ENCODE measurements around the gene CLEC4D. TPM values are rescaled to one million over a fixed set of nuclear protein-coding genes. Genes with fewer than 3 reads are reported as not detected.
A peak's percentile ranks its signal among the peaks of the same experiment; 100 is the strongest.
"Not testable (repeated sequence)": the region's sequence is repeated elsewhere in the genome, so short reads cannot be mapped to it uniquely, and the experiment has no call there.

Gene CLEC4D
- total and polyA plus RNA-seq, 2 donors, result 0.33 to 0.41 TPM

- peak overlapping the region; percentile 21 to 74 for H3K27ac ChIP-seq (ENCODE audit: low read depth in 1 of 2, low read length in 1 of 2)
- no peaks in the 10 kb centered on the region for H3K27me3 ChIP-seq (ENCODE audit: control insufficient read depth in 2 of 2, insufficient read depth in 1 of 2, low read length in 1 of 2)
- H3K4me3 ChIP-seq (ENCODE audit: low read length in 2 of 2), result no peak overlapping the region
- WGBS, result 4% methylated on average over 2 of the region's 2 CpGs
- H3K9me3 ChIP-seq (ENCODE audit: control insufficient read depth in 2 of 2, insufficient read depth in 1 of 2, low read length in 1 of 2), result no peaks in the 10 kb centered on the region
- peak in 8 of 9 donors; percentile 44 to 91 (median 68) for DNase-seq (ENCODE audit: low read depth in 6 of 9, low spot score in 9 of 9)
- H3K36me3 ChIP-seq (ENCODE audit: control insufficient read depth in 2 of 2, insufficient read depth in 2 of 2, low read length in 1 of 2), result no peaks in the 10 kb centered on the region
- H3K4me1 ChIP-seq (ENCODE audit: control insufficient read depth in 2 of 2, insufficient read depth in 2 of 2, low read length in 2 of 2), result peaks cover 0 to 6% of the 10 kb centered on the region in 2 donors
These were observed 20.2 kb upstream of the CLEC4D start for GRCh38 chr12:8493084-8493483.

DNA sequence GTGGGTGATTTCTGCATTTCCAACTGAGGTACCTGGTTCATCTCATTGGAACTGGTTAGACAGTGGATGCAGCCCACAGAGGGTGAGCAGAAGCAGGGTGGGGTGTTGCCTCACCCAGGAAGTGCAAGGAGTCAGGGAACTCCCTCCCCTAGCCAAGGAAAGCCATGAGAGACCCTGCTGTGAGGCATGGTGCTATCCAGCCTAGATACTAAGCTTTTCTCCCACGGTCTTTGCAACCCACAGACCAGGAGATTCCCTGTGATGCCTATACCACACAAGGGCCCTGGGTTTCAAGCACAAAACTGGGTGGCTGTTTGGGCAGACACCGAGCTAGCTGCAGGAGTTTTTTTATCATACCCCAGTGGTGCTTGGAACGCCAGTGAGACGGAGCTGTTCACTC is 17.6 kb upstream of the CLEC4D start:
- H3K4me3 ChIP-seq (ENCODE audit: low read length in 2 of 2); H3K4me1 ChIP-seq (ENCODE audit: control insufficient read depth in 2 of 2, insufficient read depth in 2 of 2, low read length in 2 of 2); H3K36me3 ChIP-seq (ENCODE audit: control insufficient read depth in 2 of 2, insufficient read depth in 2 of 2, low read length in 1 of 2); H3K27ac ChIP-seq (ENCODE audit: low read depth in 1 of 2, low read length in 1 of 2); H3K9me3 ChIP-seq (ENCODE audit: control insufficient read depth in 2 of 2, insufficient read depth in 1 of 2, low read length in 1 of 2); DNase-seq (ENCODE audit: low read depth in 6 of 9, low spot score in 9 of 9); H3K27me3 ChIP-seq (ENCODE audit: control insufficient read depth in 2 of 2, insufficient read depth in 1 of 2, low read length in 1 of 2): not testable (repeated sequence)
- 97% methylated on average over 4 of the region's 4 CpGs for WGBS

DNA sequence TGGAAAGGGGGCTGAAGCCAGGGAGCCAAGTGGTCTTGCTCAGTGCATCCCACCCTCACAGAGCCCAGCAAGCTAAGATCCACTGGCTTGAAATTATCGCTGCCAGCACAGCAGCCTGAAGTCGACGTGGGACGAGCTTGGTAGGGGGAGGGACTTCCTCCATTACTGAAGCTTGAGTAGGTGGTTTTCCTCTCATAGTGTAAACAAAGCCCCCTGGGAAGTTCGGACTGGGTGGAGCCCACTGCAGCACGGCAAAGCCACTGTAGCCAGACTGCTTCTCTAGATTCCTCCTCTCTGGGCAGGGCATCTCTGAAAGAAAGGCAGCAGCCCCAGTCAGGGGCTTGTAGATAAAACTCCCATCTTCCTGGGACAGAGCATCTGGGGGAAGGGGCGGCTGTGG is 17.2 kb upstream of the CLEC4D start:
- H3K36me3 ChIP-seq (ENCODE audit: control insufficient read depth in 2 of 2, insufficient read depth in 2 of 2, low read length in 1 of 2); H3K4me1 ChIP-seq (ENCODE audit: control insufficient read depth in 2 of 2, insufficient read depth in 2 of 2, low read length in 2 of 2); H3K4me3 ChIP-seq (ENCODE audit: low read length in 2 of 2); DNase-seq (ENCODE audit: low read depth in 6 of 9, low spot score in 9 of 9); H3K9me3 ChIP-seq (ENCODE audit: control insufficient read depth in 2 of 2, insufficient read depth in 1 of 2, low read length in 1 of 2); H3K27ac ChIP-seq (ENCODE audit: low read depth in 1 of 2, low read length in 1 of 2); H3K27me3 ChIP-seq (ENCODE audit: control insufficient read depth in 2 of 2, insufficient read depth in 1 of 2, low read length in 1 of 2): not testable (repeated sequence)
- WGBS, result 53% methylated on average over 7 of the region's 7 CpGs

DNA sequence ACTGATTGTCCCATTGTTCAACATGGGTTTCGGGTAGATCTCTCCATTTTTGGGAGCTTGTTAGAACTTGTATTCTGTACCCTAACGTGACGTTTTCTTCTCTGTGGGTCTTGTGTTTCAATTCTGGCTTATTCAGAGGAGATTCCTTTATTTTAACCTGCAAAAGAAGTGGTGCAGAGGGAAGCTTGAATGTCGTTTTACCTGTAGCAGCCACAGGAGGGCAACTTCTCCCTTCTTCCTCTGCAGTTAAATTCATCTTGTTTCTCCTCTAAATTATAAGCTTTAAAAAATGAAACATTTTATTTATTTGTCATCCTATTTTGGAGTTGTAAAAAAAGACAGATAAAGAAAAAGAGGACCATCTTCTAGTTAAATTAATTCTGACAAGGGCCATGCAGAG is 13.7 kb upstream of the CLEC4D start:
- no peak overlapping the region for H3K27ac ChIP-seq (ENCODE audit: low read depth in 1 of 2, low read length in 1 of 2)
- 66% methylated on average over 4 of the region's 4 CpGs for WGBS
- H3K9me3 ChIP-seq (ENCODE audit: control insufficient read depth in 2 of 2, insufficient read depth in 1 of 2, low read length in 1 of 2), result no peaks in the 10 kb centered on the region
- H3K4me3 ChIP-seq (ENCODE audit: low read length in 2 of 2), result no peak overlapping the region
- no peaks in the 10 kb centered on the region for H3K36me3 ChIP-seq (ENCODE audit: control insufficient read depth in 2 of 2, insufficient read depth in 2 of 2, low read length in 1 of 2)
- DNase-seq (ENCODE audit: low read depth in 6 of 9, low spot score in 9 of 9), result peak in 1 of 9 donors; percentile 29
- H3K27me3 ChIP-seq (ENCODE audit: control insufficient read depth in 2 of 2, insufficient read depth in 1 of 2, low read length in 1 of 2), result no peaks in the 10 kb centered on the region
- peaks cover 0 to 2% of the 10 kb centered on the region in 2 donors for H3K4me1 ChIP-seq (ENCODE audit: control insufficient read depth in 2 of 2, insufficient read depth in 2 of 2, low read length in 2 of 2)

DNA sequence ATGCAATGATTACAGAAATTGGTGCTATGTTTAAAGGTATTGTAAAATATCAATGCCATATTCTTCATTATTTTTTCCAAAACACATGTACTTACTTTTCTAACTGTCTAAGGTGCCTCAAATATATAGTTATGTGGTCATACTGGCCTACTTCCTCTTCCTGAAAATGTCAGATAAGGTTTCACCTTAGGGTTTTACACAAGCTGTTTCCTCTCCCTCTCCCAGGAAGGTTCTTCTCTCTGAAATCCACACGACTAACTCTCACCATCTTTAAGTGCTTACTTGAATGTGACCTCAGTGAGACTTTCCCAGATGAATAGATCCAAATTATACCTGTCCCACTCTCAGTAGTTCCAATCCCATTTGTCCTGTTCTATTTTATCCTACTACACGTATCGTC is 11.6 kb upstream of the CLEC4D start:
- Histone ChIP-seq H3K9me3 (ENCODE audit: control insufficient read depth in 2 of 2, insufficient read depth in 1 of 2, low read length in 1 of 2) (no peaks in the 10 kb centered on the region), H3K27me3 (ENCODE audit: control insufficient read depth in 2 of 2, insufficient read depth in 1 of 2, low read length in 1 of 2) (no peaks in the 10 kb centered on the region), H3K4me3 (ENCODE audit: low read length in 2 of 2) (no peak overlapping the region), H3K4me1 (ENCODE audit: control insufficient read depth in 2 of 2, insufficient read depth in 2 of 2, low read length in 2 of 2) (peaks cover 0 to 2% of the 10 kb centered on the region in 2 donors), H3K27ac (ENCODE audit: low read depth in 1 of 2, low read length in 1 of 2) (no peak overlapping the region), H3K36me3 (ENCODE audit: control insufficient read depth in 2 of 2, insufficient read depth in 2 of 2, low read length in 1 of 2) (no peaks in the 10 kb centered on the region)
- DNase-seq (ENCODE audit: low read depth in 6 of 9, low spot score in 9 of 9), result peak in 1 of 9 donors; percentile 35
- WGBS, result 39% methylated on average over 3 of the region's 3 CpGs

GRCh38 chr12:8504351-8504750 is 9.0 kb upstream of the CLEC4D start:
- DNase-seq (ENCODE audit: low read depth in 6 of 9, low spot score in 9 of 9), result no peak
- Histone ChIP-seq H3K36me3 (ENCODE audit: control insufficient read depth in 2 of 2, insufficient read depth in 2 of 2, low read length in 1 of 2) (no peaks in the 10 kb centered on the region), H3K4me1 (ENCODE audit: control insufficient read depth in 2 of 2, insufficient read depth in 2 of 2, low read length in 2 of 2) (peaks cover 0 to 18% of the 10 kb centered on the region in 2 donors), H3K27me3 (ENCODE audit: control insufficient read depth in 2 of 2, insufficient read depth in 1 of 2, low read length in 1 of 2) (no peaks in the 10 kb centered on the region), H3K27ac (ENCODE audit: low read depth in 1 of 2, low read length in 1 of 2) (no peak overlapping the region), H3K4me3 (ENCODE audit: low read length in 2 of 2) (no peak overlapping the region), H3K9me3 (ENCODE audit: control insufficient read depth in 2 of 2, insufficient read depth in 1 of 2, low read length in 1 of 2) (no peaks in the 10 kb centered on the region)
- WGBS, result 90% methylated on average over 1 of the region's 1 CpG

DNA sequence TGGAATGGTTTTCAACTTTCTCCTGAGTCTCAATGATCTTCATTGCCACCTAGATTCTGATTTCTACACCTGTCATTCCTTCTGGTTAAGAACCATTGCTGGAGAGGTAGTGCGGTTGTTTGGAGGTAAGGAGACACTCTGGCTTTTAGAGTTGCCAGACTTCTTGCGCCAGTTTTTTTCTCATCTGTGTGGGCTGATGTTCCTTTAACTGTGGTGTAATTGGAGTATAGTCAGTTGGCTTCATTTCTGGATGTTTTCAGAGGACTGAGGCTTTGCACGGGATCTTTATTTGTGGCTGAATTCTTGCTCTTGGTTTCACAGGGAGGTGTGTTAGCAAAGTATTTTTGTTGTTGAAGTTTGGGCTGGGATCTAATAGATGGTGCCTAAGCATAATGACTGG is 5.7 kb upstream of the CLEC4D start:
- no peaks in the 10 kb centered on the region for H3K27me3 ChIP-seq (ENCODE audit: control insufficient read depth in 2 of 2, insufficient read depth in 1 of 2, low read length in 1 of 2)
- 96% methylated on average over 3 of the region's 3 CpGs for WGBS
- H3K9me3 ChIP-seq (ENCODE audit: control insufficient read depth in 2 of 2, insufficient read depth in 1 of 2, low read length in 1 of 2), result no peaks in the 10 kb centered on the region
- no peak overlapping the region for H3K27ac ChIP-seq (ENCODE audit: low read depth in 1 of 2, low read length in 1 of 2)
- peaks cover 0 to 17% of the 10 kb centered on the region in 2 donors for H3K4me1 ChIP-seq (ENCODE audit: control insufficient read depth in 2 of 2, insufficient read depth in 2 of 2, low read length in 2 of 2)
- DNase-seq (ENCODE audit: low read depth in 6 of 9, low spot score in 9 of 9), result no peak
- no peaks in the 10 kb centered on the region for H3K36me3 ChIP-seq (ENCODE audit: control insufficient read depth in 2 of 2, insufficient read depth in 2 of 2, low read length in 1 of 2)
- H3K4me3 ChIP-seq (ENCODE audit: low read length in 2 of 2), result no peak overlapping the region

DNA sequence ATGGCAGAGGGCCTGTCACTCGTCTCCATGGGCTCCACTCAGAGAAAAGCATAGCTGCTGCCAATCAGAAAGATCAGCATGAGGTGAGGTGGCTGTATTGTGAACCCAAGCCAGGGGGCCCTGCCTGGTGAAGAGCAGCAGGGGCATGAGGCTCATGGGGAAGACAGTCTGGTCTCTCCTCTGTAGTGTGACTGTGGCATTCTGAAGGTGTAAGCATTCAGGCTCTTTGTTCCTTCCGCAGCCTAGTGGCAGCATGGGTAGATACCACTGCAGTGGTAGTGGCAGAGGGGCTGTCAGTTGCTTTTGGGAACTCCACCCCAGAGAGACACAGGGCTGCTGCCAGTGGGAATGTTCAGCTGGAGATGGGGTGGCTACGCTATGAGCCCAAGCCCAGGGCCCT is 5.1 kb upstream of the CLEC4D start:
- WGBS, result 97% methylated on average over 3 of the region's 3 CpGs
- no peaks in the 10 kb centered on the region for H3K27me3 ChIP-seq (ENCODE audit: control insufficient read depth in 2 of 2, insufficient read depth in 1 of 2, low read length in 1 of 2)
- no peak overlapping the region for H3K27ac ChIP-seq (ENCODE audit: low read depth in 1 of 2, low read length in 1 of 2)
- no peaks in the 10 kb centered on the region for H3K9me3 ChIP-seq (ENCODE audit: control insufficient read depth in 2 of 2, insufficient read depth in 1 of 2, low read length in 1 of 2)
- peak in 2 of 9 donors; percentile 8 to 42 for DNase-seq (ENCODE audit: low read depth in 6 of 9, low spot score in 9 of 9)
- H3K36me3 ChIP-seq (ENCODE audit: control insufficient read depth in 2 of 2, insufficient read depth in 2 of 2, low read length in 1 of 2), result no peaks in the 10 kb centered on the region
- H3K4me1 ChIP-seq (ENCODE audit: control insufficient read depth in 2 of 2, insufficient read depth in 2 of 2, low read length in 2 of 2), result peaks cover 0 to 17% of the 10 kb centered on the region in 2 donors
- H3K4me3 ChIP-seq (ENCODE audit: low read length in 2 of 2), result no peak overlapping the region

DNA sequence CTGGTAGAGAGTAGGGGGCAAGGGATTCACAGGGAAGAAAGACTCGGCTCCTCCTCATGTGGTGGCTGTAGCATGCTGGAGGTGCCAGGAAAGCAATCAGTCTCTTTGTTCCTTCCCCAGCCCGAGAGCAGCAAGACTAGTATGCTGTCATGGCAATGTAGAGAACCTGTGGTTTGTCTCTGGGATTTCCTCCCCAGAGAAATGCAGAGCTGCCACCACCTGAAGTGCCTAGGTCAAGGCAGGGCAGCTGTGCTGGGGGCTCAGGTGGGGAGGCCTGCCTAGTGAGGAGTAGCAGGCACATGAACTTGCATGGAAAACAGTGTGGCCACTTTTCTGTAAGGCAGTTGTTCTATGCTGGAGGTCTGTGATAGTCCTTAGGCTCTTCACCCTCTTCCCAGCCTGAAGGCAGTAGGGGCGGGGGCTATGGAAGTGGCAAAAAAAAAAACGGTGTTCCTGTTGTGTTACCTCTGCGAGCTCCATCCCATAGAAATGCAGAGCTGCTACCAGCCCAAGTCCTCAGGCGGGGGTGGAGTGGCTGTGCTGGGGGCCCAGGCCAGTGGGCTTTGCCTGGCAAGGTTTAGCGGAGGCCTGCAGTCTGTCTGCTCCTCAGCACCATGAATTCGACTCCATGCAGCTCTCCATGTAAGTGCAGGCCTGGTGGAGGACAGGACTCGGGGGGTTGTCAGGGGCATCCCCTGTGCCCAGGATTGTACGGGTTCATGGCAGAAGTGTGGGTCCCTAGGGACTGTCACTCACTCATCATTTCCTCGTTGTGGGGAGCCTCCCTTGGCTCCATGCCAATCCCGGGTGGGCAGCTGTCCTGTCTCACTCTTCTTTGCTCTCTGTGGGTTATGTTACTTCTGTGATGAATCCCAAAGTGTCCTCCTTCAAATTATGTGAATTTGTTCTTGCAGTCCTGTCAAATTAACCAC is 4.1 kb upstream of the CLEC4D start:
- Histone ChIP-seq H3K27me3 (ENCODE audit: control insufficient read depth in 2 of 2, insufficient read depth in 1 of 2, low read length in 1 of 2) (no peaks in the 10 kb centered on the region), H3K9me3 (ENCODE audit: control insufficient read depth in 2 of 2, insufficient read depth in 1 of 2, low read length in 1 of 2) (no peaks in the 10 kb centered on the region), H3K36me3 (ENCODE audit: control insufficient read depth in 2 of 2, insufficient read depth in 2 of 2, low read length in 1 of 2) (no peaks in the 10 kb centered on the region), H3K4me1 (ENCODE audit: control insufficient read depth in 2 of 2, insufficient read depth in 2 of 2, low read length in 2 of 2) (peaks cover 0 to 17% of the 10 kb centered on the region in 2 donors), H3K27ac (ENCODE audit: low read depth in 1 of 2, low read length in 1 of 2) (no peak overlapping the region), H3K4me3 (ENCODE audit: low read length in 2 of 2) (no peak overlapping the region)
- DNase-seq (ENCODE audit: low read depth in 6 of 9, low spot score in 9 of 9), result peak in 2 of 9 donors; percentile 23 to 64
- 72% methylated on average over 12 of the region's 12 CpGs for WGBS
